ENCODE data around the gene TWIST2.

Gene TWIST2

GRCh38 chr2:238955648-238956531 is 108.0 kb downstream of the TWIST2 start:
- DNase-seq (ENCODE audit: low read depth) = no peak

- DNase-seq (ENCODE audit: low read depth) = no peak
Measured at GRCh38 chr2:238956676-238957075, 108.8 kb downstream of the TWIST2 start.

All from stimulated activated CD8-positive, alpha-beta memory T cell treated with anti-CD3 and anti-CD28 coated beads, Interleukin-12 subunit alpha, Interleukin-12 subunit beta, amount 100 ng/mL, for 1 hour (primary cell).